GM20000 (cell line): ENCODE data around the gene FAM171A1.

Experiments used
- DNase-seq: peaks from one replicate; pipeline ENCODE4 v3.0.0; 2012; ENCODE audit warnings: low spot score
- CTCF ChIP-seq: IDR thresholded peaks from 2 replicates; pipeline ENCODE4 v1.5.1; 2012; ENCODE audit warnings: mild to moderate bottlenecking, control low read depth; ENCODE audit errors: extremely low read depth, missing control alignments

The FAM171A1 gene

GRCh38 chr10:15262036-15262713 is 108.9 kb downstream of the FAM171A1 start:
- DNase-seq = peak; percentile 25
- no peak for TF ChIP-seq CTCF

- DNase-seq = no peak
- no peak for TF ChIP-seq CTCF
These were observed 112.0 kb downstream of the FAM171A1 start for GRCh38 chr10:15259136-15259535.

DNA sequence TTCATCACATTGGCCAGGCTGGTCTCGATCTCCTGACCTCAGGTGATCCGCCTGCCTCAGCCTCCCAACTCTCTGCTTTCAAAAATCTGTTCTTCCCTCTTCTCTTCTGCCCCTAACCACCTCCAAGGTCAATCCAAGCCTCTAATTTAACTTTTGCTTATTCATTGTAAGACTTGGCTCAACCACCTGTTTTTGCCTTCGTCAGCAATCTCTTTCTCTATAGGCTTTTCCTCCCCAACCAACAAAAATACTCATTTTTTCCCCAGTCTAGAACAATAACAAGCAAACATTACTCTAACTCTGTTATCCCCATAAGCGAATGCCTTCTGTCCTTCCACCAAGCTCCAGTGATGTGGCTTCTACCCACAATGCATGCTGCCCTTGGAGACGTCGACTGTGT is 112.8 kb downstream of the FAM171A1 start:
- no peak for DNase-seq
- TF ChIP-seq CTCF = no peak

- no peak for TF ChIP-seq CTCF
- no peak for DNase-seq
These were observed 115.1 kb downstream of the FAM171A1 start for GRCh38 chr10:15255961-15256360.

GRCh38 chr10:15254808-15255648 is 116.1 kb downstream of the FAM171A1 start:
- peak; percentile 55 for DNase-seq
- no peak for TF ChIP-seq CTCF

DNA sequence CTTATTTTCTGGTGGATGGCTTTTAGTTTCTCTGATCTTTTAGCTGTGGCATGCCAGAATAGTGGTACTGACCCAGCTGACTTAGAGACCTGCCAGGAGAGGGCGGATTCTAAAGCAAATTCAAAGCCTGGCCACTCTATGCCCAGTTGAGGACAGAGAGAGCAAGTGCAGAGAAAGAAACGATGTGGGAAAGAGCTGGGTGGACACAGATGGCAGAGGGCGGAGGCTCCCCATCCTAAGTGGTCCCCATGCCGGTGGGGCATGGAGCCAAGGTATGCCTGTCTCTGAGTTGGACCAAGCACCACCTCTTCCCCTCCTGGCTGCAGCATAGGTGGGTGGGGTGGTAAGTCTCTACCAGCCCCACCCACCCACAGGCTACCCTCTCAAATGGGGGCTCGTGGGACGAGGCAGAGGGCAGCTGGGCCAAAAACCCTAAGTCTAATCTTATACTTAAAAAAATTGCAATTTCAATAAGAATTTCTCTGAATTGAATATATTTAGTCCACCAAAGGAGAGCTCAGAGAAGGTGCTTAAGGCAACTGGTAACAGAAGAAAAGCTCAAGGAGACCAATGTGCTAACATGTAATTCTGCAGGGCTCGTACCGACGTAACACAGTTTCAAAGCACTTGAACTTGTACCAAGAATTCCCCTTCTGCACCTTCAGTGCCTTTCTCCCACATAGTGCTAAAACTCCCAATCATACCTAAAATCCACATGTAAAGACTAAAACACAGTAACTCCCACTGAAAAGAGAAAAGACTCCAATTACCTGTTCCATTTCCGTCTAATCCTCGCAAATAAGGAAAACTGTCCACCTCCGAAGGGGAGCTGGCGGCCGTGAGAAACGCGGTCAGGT is 116.9 kb downstream of the FAM171A1 start:
- no peak for TF ChIP-seq CTCF
- peak; percentile 40 for DNase-seq
